Fibroblast of lung (primary cell): ENCODE results near the gene ATXN1. TPM values are rescaled to one million over a fixed set of nuclear protein-coding genes. Genes with fewer than 3 reads are reported as not detected.

Experiments
- DNase-seq, 2 donors: peaks; one replicate each; pipeline versions ENCODE4 v3.0.0 to v3.0.0-alpha.2; 2010; ENCODE audit warnings: low read depth in 2 of 2
- H2AFZ ChIP-seq: 2 replicates; pipeline ENCODE4 v1.5.1; 2012; ENCODE audit warnings: low read length, control low read depth, inconsistent platforms
- H3K27ac ChIP-seq: 2 replicates; pipeline ENCODE4 v1.5.1; 2011; ENCODE audit warnings: low read length, control low read depth; ENCODE audit not compliant: insufficient read depth
- H3K27me3 ChIP-seq: 2 replicates; pipeline ENCODE4 v1.5.1; 2011; ENCODE audit warnings: mild to moderate bottlenecking, low read length; ENCODE audit not compliant: control insufficient read depth, insufficient read depth
- H3K36me3 ChIP-seq: 2 replicates; pipeline ENCODE4 v1.5.1; 2011; ENCODE audit warnings: low read length; ENCODE audit not compliant: control insufficient read depth, insufficient read depth
- H3K4me1 ChIP-seq: 2 replicates; pipeline ENCODE4 v1.5.1; 2011; ENCODE audit warnings: low read length; ENCODE audit not compliant: control insufficient read depth, insufficient read depth; ENCODE audit errors: extremely low read depth
- H3K4me2 ChIP-seq: 2 replicates; pipeline ENCODE4 v1.5.1; 2011; ENCODE audit warnings: low read length, control low read depth; ENCODE audit not compliant: insufficient read depth; ENCODE audit errors: extremely low read depth
- H3K4me3 ChIP-seq, 4 experiments: fragments of 200-600 bp in 1 of 4; sonication (generic) in 1 of 4; replicated peaks in 1 of 4; 2 replicates each; pipeline ENCODE4 v1.5.1; 2011 to 2016; ENCODE audit warnings: low read length in 4 of 4, low read depth in 3 of 4, mild to moderate bottlenecking in 3 of 4, control low read depth in 2 of 4, inconsistent platforms in 1 of 4, mixed read lengths in 1 of 4; ENCODE audit not compliant: insufficient read depth in 1 of 4; ENCODE audit errors: control extremely low read depth in 1 of 4
- H3K79me2 ChIP-seq: 2 replicates; pipeline ENCODE4 v1.5.1; 2012; ENCODE audit warnings: mild to moderate bottlenecking, low read length, inconsistent platforms; ENCODE audit not compliant: control insufficient read depth, insufficient read depth
- H3K9ac ChIP-seq: 2 replicates; pipeline ENCODE4 v1.5.1; 2011; ENCODE audit warnings: mild to moderate bottlenecking, low read length, control low read depth; ENCODE audit not compliant: insufficient read depth
- H3K9me3 ChIP-seq: 2 replicates; pipeline ENCODE4 v1.5.1; 2012; ENCODE audit warnings: low read depth, low read length; ENCODE audit not compliant: control insufficient read depth, insufficient read depth
- H4K20me1 ChIP-seq: 2 replicates; pipeline ENCODE4 v1.5.1; 2011; ENCODE audit warnings: low read length; ENCODE audit not compliant: control insufficient read depth, insufficient read depth; ENCODE audit errors: extremely low read depth
- EZH2 ChIP-seq: IDR thresholded peaks from 2 replicates; pipeline ENCODE4 v1.5.1; 2012; ENCODE audit warnings: low read length, control low read depth, mild to moderate bottlenecking; ENCODE audit errors: missing control alignments
- polyA plus RNA-seq, 2 donors: library from polyadenylated mRNA; depleted of rRNA in 1 of 2; stranded (reverse) in 1 of 2; unstranded in 1 of 2; fragments of >200 nt; gene quantifications; 2 replicates each; pipeline ENCODE4 v1.2.1, GENCODE V29; 2011 to 2012; ENCODE audit warnings: missing spikeins in 1 of 2
- total RNA-seq: library from RNA; depleted of rRNA; stranded (reverse); fragments of >200 nt; gene quantifications from 2 replicates; pipeline ENCODE4 v1.2.1, GENCODE V29; 2014
- TF ChIP-seq, protein P1 (sequence below), 2 donors: IDR thresholded peaks in 1 of 2; conservative IDR thresholded peaks in 1 of 2; 1 replicate in 1 of 2; 2 replicates in 1 of 2; pipeline ENCODE4 v1.5.1; 2011 to 2012; ENCODE audit warnings: low read length in 2 of 2, control low read depth in 1 of 2, inconsistent platforms in 1 of 2, low read depth in 1 of 2, mild to moderate bottlenecking in 1 of 2

The ATXN1 gene
- total and polyA plus RNA-seq, 2 donors (not counting 1 experiment from before 2014, with no cell fraction given): 15.8 to 40.5 TPM

GRCh38 chr6:16600701-16601100 is 160.6 kb downstream of the ATXN1 start:
- no peak for TF ChIP-seq EZH2

DNA sequence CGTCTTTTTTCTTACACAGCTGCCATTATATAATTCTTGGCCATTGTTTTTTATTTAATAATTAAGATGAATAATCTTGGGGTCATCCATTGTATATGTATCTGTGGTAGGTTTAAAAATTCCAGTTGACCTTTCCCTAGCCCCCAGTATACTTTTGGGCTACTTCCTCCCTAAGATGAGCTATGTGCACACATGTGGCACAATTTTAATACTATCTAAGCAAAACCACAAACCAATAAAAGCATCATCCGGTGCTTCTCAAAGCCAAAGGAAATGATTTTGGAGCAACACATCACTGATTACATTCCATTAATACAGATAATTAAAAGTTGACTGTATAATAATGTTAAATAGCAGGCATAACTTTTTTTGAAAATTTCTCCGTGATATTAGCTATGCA is 161.2 kb downstream of the ATXN1 start:
- Histone ChIP-seq H3K27me3 (no peaks in the 10 kb centered on the region), H3K36me3 (no peaks in the 10 kb centered on the region), H3K4me3 (no peak overlapping the region), H4K20me1 (no peaks in the 10 kb centered on the region), H3K9ac (no peak overlapping the region), H2AFZ (no peak overlapping the region), H3K27ac (no peak overlapping the region), H3K4me2 (no peak overlapping the region), H3K79me2 (no peaks in the 10 kb centered on the region), H3K4me1 (no peaks in the 10 kb centered on the region), H3K9me3 (no peaks in the 10 kb centered on the region)
- no peak for DNase-seq
- TF ChIP-seq EZH2: no peak
- TF ChIP-seq, protein P1, sequence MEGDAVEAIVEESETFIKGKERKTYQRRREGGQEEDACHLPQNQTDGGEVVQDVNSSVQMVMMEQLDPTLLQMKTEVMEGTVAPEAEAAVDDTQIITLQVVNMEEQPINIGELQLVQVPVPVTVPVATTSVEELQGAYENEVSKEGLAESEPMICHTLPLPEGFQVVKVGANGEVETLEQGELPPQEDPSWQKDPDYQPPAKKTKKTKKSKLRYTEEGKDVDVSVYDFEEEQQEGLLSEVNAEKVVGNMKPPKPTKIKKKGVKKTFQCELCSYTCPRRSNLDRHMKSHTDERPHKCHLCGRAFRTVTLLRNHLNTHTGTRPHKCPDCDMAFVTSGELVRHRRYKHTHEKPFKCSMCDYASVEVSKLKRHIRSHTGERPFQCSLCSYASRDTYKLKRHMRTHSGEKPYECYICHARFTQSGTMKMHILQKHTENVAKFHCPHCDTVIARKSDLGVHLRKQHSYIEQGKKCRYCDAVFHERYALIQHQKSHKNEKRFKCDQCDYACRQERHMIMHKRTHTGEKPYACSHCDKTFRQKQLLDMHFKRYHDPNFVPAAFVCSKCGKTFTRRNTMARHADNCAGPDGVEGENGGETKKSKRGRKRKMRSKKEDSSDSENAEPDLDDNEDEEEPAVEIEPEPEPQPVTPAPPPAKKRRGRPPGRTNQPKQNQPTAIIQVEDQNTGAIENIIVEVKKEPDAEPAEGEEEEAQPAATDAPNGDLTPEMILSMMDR (conservative IDR thresholded peaks at IDR 0.05 in 1 of 2, IDR thresholded peaks at IDR 0.05 in 1 of 2; ENCODE audit: low read depth in 1 of 2, low read length in 2 of 2): no peak

More at GRCh38 chr6:16600701-16601100, 160.6 kb downstream of the ATXN1 start:
- Histone ChIP-seq H3K4me3 (no peak overlapping the region), H3K9ac (no peak overlapping the region), H2AFZ (no peak overlapping the region), H3K36me3 (no peaks in the 10 kb centered on the region), H3K27me3 (no peaks in the 10 kb centered on the region), H3K9me3 (no peaks in the 10 kb centered on the region), H3K4me2 (no peak overlapping the region), H3K79me2 (no peaks in the 10 kb centered on the region), H3K27ac (no peak overlapping the region), H4K20me1 (no peaks in the 10 kb centered on the region), H3K4me1 (no peaks in the 10 kb centered on the region)
- no peak for DNase-seq

GRCh38 chr6:16596616-16597331 is 164.5 kb downstream of the ATXN1 start:
- DNase-seq: no peak
- no peaks in the 10 kb centered on the region for H4K20me1 ChIP-seq

More at GRCh38 chr6:16596616-16597331, 164.5 kb downstream of the ATXN1 start:
- H3K9me3 ChIP-seq: no peaks in the 10 kb centered on the region
- H3K4me2 ChIP-seq: no peak overlapping the region
- no peaks in the 10 kb centered on the region for H3K79me2 ChIP-seq
- no peak overlapping the region for H2AFZ ChIP-seq
- H3K27me3 ChIP-seq: no peaks in the 10 kb centered on the region
- H3K4me1 ChIP-seq: no peaks in the 10 kb centered on the region
- no peaks in the 10 kb centered on the region for H3K36me3 ChIP-seq
- no peak overlapping the region for H3K27ac ChIP-seq
- TF ChIP-seq, protein P1 (conservative IDR thresholded peaks at IDR 0.05 in 1 of 2, IDR thresholded peaks at IDR 0.05 in 1 of 2; ENCODE audit: low read depth in 1 of 2, low read length in 2 of 2): no peak
- TF ChIP-seq EZH2: no peak
- H3K9ac ChIP-seq: no peak overlapping the region
- H3K4me3 ChIP-seq: no peak overlapping the region
